ENCODE results near the gene NPSR1.
"Not testable (repeated sequence)": the region's sequence is repeated elsewhere in the genome, so short reads cannot be mapped to it uniquely, and the experiment has no call there.

Gene NPSR1

DNA sequence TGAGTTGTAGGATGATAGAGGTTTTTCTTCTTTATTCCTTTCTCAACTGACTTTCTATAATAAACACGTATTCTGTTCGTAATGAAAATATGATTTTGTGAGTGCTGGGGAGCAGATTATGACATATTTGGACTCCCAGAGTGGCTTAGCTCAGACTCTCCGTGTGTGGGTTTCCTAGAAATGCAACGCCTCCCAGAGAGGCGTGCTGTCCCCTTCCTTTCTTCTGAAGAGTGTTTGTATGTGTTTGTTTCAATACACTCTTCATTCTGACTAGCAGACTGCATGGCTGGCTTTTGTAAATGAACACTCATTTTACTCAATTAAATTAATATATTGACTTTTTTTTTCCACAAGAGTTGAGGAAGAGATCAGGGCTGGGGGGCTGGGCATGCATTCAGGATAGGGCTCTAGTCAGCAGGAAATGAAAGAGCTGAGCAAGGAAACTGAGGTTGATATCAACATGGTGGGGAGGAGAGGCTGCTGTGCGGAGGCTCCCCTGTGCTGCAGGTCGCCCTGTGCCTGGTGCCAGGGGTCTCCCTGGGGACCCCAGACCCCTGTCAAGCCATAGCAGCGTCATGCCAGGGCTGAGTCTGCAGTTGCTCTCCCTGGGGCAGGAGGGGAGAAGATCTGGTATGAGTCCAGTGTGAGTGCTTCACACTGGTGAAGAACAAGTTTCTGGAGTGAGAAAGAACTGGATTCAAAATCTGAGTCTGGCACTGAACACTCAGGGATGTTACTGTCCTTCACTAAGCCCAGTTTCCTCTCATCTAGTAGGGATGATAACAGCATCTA is 221.1 kb downstream of the NPSR1 start:
- not testable (repeated sequence) for DNase-seq

DNA sequence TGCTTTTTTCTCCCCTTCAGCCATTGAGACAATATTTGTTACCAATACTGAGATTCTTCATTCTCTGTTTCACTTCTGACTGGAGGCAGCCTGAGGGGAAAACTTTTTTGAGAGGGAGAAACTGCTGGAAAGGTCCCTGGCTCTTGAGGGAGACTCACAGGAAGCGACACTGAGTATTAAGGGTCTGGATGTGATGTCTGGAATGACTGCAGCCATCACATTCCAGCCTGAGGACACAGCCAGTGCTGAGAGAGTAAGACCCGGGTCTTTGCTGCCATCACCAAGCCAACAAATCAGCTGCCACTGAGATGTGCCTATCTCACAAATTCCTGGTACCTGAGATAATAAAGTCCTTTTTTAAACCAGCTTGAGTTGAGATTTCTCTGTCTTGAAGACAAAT is 221.9 kb downstream of the NPSR1 start:
- DNase-seq: no peak

DNA sequence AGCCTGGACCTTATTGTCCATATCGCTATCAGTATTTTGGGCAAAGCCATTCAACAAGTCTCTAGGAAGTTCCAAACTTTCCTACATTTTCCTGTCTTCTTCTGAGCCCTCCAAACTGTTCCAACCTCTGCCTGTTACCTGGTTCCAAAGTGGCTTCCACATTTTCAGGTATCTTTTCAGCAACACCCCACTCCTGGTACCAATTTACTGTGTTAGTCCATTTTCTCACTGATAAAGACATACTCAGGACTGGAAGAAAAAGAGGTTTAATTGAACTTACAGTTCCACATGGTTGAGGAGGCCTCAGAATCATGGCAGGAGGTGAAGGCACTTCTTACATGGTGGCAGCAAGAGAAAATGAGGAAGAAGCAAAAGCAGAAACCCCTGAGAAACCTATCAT is 225.8 kb downstream of the NPSR1 start:
- DNase-seq: not testable (repeated sequence)

GRCh38 chr7:34886856-34887255 is 228.8 kb downstream of the NPSR1 start:
- no peak for DNase-seq

DNA sequence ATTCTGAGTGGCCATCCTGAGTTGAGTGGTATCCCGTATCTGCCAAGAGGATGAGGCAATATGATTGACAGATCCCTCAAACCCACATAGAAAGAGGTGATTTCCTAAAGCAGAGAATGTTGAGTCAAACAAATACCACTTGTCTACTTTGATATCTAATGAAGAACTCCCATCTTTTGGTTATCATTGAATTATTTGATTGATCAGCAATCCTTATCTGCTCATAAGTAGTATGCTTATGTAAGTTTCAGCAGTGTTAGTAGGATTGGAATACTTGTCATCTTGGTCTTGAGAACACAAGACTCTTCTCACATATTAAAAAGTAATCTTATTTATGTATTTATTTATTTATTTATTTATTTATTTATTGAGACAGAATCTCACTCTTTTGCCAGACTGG is 231.9 kb downstream of the NPSR1 start:
- no peak for DNase-seq

DNA sequence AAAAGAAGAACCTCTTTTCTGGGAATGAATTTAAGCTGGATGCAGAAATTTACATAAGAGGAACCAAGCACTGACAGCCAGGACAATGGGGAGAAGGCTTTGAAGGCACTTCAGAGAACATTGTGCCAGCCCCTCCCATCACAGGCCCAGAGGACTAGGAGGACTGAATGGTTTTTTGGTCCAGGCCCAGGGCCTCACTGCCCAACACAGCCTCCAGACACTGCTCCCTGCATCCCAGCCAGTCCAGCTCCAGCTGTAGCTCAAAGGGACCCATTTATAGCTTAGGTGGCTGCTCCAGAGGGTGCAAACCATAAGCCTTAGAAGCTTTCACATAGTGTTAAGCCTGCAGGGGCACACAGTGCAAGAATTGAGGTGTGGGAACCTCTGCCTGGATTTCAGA is 237.2 kb downstream of the NPSR1 start:
- no peak for DNase-seq

Measured in effector CD8-positive, alpha-beta T cell (primary cell).